Retinal pigment epithelial cell (primary cell): ENCODE results near the gene ANTXRL.

Experiments used
- DNase-seq: peaks from one replicate; pipeline ENCODE4 v3.0.0-alpha.2; 2010; ENCODE audit warnings: low read depth
- H3K4me3 ChIP-seq: 2 replicates; pipeline ENCODE4 v1.5.1; 2011; ENCODE audit warnings: mild to moderate bottlenecking, low read length, control low read depth, moderate library complexity
- CTCF ChIP-seq: conservative IDR thresholded peaks from 2 replicates; pipeline ENCODE4 v1.5.1; 2011; ENCODE audit warnings: low read depth, low read length, control low read depth, inconsistent platforms

Gene ANTXRL

DNA sequence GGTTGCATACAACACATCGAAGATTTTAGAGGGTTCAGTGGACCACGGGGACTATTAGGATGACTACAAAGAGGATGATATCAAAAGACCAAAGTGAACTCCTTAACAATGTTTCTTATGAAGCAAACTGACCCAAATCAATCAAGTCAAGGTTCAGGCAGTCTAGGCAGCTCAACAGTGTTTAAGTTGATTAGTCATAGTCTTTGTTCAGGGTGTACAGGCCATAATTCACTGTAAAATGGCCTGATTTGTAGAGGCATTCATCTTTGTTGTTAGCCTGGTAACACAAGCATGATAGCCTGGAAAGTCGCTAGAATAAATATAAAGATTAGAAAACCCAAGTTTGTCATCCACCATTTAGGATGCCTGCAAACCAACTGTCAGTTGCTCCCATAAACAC is 32.6 kb downstream of the ANTXRL start:
- no peak for TF ChIP-seq CTCF
- H3K4me3 ChIP-seq = no peak overlapping the region
- DNase-seq = no peak

DNA sequence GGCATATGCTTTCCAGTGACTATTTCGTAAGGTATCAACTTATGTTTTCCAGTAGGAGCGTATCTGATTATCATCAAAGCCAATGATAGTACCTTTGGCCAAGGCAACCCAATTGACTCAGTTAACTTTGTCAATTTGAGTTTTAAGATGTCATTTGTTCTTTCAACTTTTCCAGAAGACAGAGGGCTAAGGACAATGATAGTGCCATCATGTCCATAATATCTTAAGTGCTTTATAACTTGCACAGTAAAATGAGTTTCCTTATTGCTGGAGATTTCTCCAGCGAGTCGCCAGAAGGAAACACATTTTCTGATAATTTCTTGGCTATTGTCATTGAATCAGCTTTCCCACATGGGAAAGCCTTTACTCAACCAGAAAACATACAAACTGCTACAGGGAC is 35.0 kb downstream of the ANTXRL start:
- no peak overlapping the region for H3K4me3 ChIP-seq
- no peak for TF ChIP-seq CTCF
- DNase-seq = no peak

GRCh38 chr10:46323176-46323575 is 36.4 kb downstream of the ANTXRL start:
- no peak for TF ChIP-seq CTCF
- H3K4me3 ChIP-seq = no peak overlapping the region
- DNase-seq = no peak

- TF ChIP-seq CTCF = peak; percentile 42
- no peak for DNase-seq
- H3K4me3 ChIP-seq = no peak overlapping the region
Observed at GRCh38 chr10:46325021-46325420, 38.2 kb downstream of the ANTXRL start.

GRCh38 chr10:46326066-46326465 is 39.3 kb downstream of the ANTXRL start:
- no peak for TF ChIP-seq CTCF
- no peak for DNase-seq
- H3K4me3 ChIP-seq = no peak overlapping the region

GRCh38 chr10:46326971-46327370 is 40.2 kb downstream of the ANTXRL start:
- DNase-seq = no peak
- no peak for TF ChIP-seq CTCF
- H3K4me3 ChIP-seq = no peak overlapping the region

GRCh38 chr10:46327685-46328084 is 40.9 kb downstream of the ANTXRL start:
- no peak for DNase-seq
- no peak for TF ChIP-seq CTCF
- H3K4me3 ChIP-seq = no peak overlapping the region
